Parathyroid adenoma (tissue), 2 donors: ENCODE data around the gene SCYGR6.

Experiments used
- H2AFZ ChIP-seq: fragments of 300-600 bp; sonication (generic); one replicate; pipeline ENCODE4 v1.7.0; 2017; ENCODE audit warnings: antibody characterized with exemption, mild to moderate bottlenecking
- H3K27ac ChIP-seq: fragments of 300-600 bp; sonication (generic); one replicate; pipeline ENCODE4 v1.7.0; 2017
- H3K27me3 ChIP-seq: fragments of 300-600 bp; sonication (generic); one replicate; pipeline ENCODE4 v1.7.0; 2017; ENCODE audit warnings: low read length; ENCODE audit not compliant: control insufficient read depth, insufficient read depth
- H3K36me3 ChIP-seq: fragments of 300-600 bp; sonication (generic); one replicate; pipeline ENCODE4 v1.7.0; 2017; ENCODE audit warnings: low read length; ENCODE audit not compliant: control insufficient read depth, insufficient read depth
- H3K4me1 ChIP-seq: fragments of 300-600 bp; sonication (generic); one replicate; pipeline ENCODE4 v1.7.0; 2017; ENCODE audit warnings: control low read depth
- H3K4me2 ChIP-seq: fragments of 300-600 bp; sonication (generic); one replicate; pipeline ENCODE4 v1.7.0; 2017; ENCODE audit warnings: low read length
- H3K4me3 ChIP-seq: fragments of 300-600 bp; sonication (generic); one replicate; pipeline ENCODE4 v1.7.0; 2017; ENCODE audit warnings: low read depth, low read length
- H3K79me2 ChIP-seq: fragments of 300-600 bp; sonication (generic); one replicate; pipeline ENCODE4 v1.7.0; 2017; ENCODE audit warnings: control low read depth
- H3K9ac ChIP-seq: fragments of 300-600 bp; sonication (generic); one replicate; pipeline ENCODE4 v1.7.0; 2017; ENCODE audit warnings: mild to moderate bottlenecking
- H3K9me3 ChIP-seq: fragments of 300-600 bp; sonication (generic); one replicate; pipeline ENCODE4 v1.7.0; 2017; ENCODE audit warnings: low read length; ENCODE audit not compliant: control insufficient read depth
- CTCF ChIP-seq: fragments of 300-600 bp; sonication (generic); IDR thresholded peaks from one replicate; pipeline ENCODE4 v1.7.0; 2017; ENCODE audit warnings: antibody characterized with exemption, mild to moderate bottlenecking
- donor health status: primary hyperparathyroidism.

SCYGR6 gene

GRCh38 chr2:227703961-227704360, 20.6 kb downstream of the SCYGR6 start:
- TF ChIP-seq CTCF: no peak
- H3K27me3 ChIP-seq: no peaks in the 10 kb centered on the region
- no peak overlapping the region for H3K4me2 ChIP-seq
- H3K79me2 ChIP-seq: no peaks in the 10 kb centered on the region
- no peaks in the 10 kb centered on the region for H3K36me3 ChIP-seq
- H3K9me3 ChIP-seq: no peaks in the 10 kb centered on the region
- H3K27ac ChIP-seq: no peak overlapping the region
- no peak overlapping the region for H2AFZ ChIP-seq
- no peak overlapping the region for H3K9ac ChIP-seq
- H3K4me1 ChIP-seq: no peaks in the 10 kb centered on the region
- no peak overlapping the region for H3K4me3 ChIP-seq

GRCh38 chr2:227703280-227703732, 21.3 kb downstream of the SCYGR6 start:
- no peak overlapping the region for H3K4me2 ChIP-seq
- no peak overlapping the region for H3K4me3 ChIP-seq
- H3K9me3 ChIP-seq: no peaks in the 10 kb centered on the region
- H3K79me2 ChIP-seq: no peaks in the 10 kb centered on the region
- H3K27ac ChIP-seq: no peak overlapping the region
- TF ChIP-seq CTCF: no peak
- H2AFZ ChIP-seq: no peak overlapping the region
- no peaks in the 10 kb centered on the region for H3K36me3 ChIP-seq
- H3K9ac ChIP-seq: no peak overlapping the region
- no peaks in the 10 kb centered on the region for H3K4me1 ChIP-seq
- no peaks in the 10 kb centered on the region for H3K27me3 ChIP-seq

- no peak overlapping the region for H2AFZ ChIP-seq
- no peak overlapping the region for H3K9ac ChIP-seq
- H3K4me1 ChIP-seq: no peaks in the 10 kb centered on the region
- H3K79me2 ChIP-seq: no peaks in the 10 kb centered on the region
- H3K36me3 ChIP-seq: no peaks in the 10 kb centered on the region
- H3K9me3 ChIP-seq: no peaks in the 10 kb centered on the region
- H3K27me3 ChIP-seq: no peaks in the 10 kb centered on the region
- no peak overlapping the region for H3K27ac ChIP-seq
- no peak overlapping the region for H3K4me3 ChIP-seq
- H3K4me2 ChIP-seq: no peak overlapping the region
- TF ChIP-seq CTCF: no peak
These were observed 23.0 kb downstream of the SCYGR6 start for GRCh38 chr2:227701556-227701955.

GRCh38 chr2:227696990-227697679, 27.4 kb downstream of the SCYGR6 start:
- no peak for TF ChIP-seq CTCF
- Histone ChIP-seq H3K27ac (no peak overlapping the region), H3K4me2 (no peak overlapping the region), H2AFZ (no peak overlapping the region), H3K4me1 (no peaks in the 10 kb centered on the region), H3K36me3 (no peaks in the 10 kb centered on the region), H3K9me3 (no peaks in the 10 kb centered on the region), H3K27me3 (no peaks in the 10 kb centered on the region), H3K4me3 (no peak overlapping the region), H3K79me2 (no peaks in the 10 kb centered on the region), H3K9ac (no peak overlapping the region)

- Histone ChIP-seq H3K9ac (no peak overlapping the region), H3K36me3 (no peaks in the 10 kb centered on the region), H3K4me1 (no peaks in the 10 kb centered on the region), H3K4me2 (no peak overlapping the region), H3K9me3 (no peaks in the 10 kb centered on the region), H2AFZ (no peak overlapping the region), H3K79me2 (no peaks in the 10 kb centered on the region), H3K4me3 (no peak overlapping the region), H3K27me3 (no peaks in the 10 kb centered on the region), H3K27ac (no peak overlapping the region)
- no peak for TF ChIP-seq CTCF
These were observed 37.4 kb downstream of the SCYGR6 start for GRCh38 chr2:227687189-227687588.
